Gastroesophageal sphincter (tissue), 4 donors: Measurements from ENCODE around the gene STK24. TPM values are rescaled to one million over a fixed set of nuclear protein-coding genes. Genes with fewer than 3 reads are reported as not detected.

Experiments used
- ATAC-seq: fragments of 150-250 bp; one replicate; pipeline ENCODE4 v1.9.1; 2016; ENCODE audit warnings: mild to moderate bottlenecking, moderate library complexity
- H3K27ac ChIP-seq, 4 donors: fragments of 200-600 bp; sonication (generic) in 3 of 4; 1 replicate in 3 of 4; 2 replicates in 1 of 4; pipeline ENCODE4 v1.5.1; 2016 to 2019
- H3K27me3 ChIP-seq: fragments of 200-600 bp; sonication (generic); one replicate; pipeline ENCODE4 v1.5.1; 2019
- H3K36me3 ChIP-seq, 2 donors: fragments of 200-600 bp; sonication (generic); one replicate each; pipeline ENCODE4 v1.5.1; 2019; ENCODE audit warnings: control low read depth in 1 of 2
- H3K4me1 ChIP-seq, 3 donors: fragments of 200-600 bp; sonication (generic); 1 replicate in 2 of 3; 2 replicates in 1 of 3; pipeline ENCODE4 v1.5.1; 2016 to 2019; ENCODE audit warnings: control low read depth in 2 of 3
- H3K4me3 ChIP-seq, 2 donors: fragments of 200-600 bp; sonication (generic); one replicate each; pipeline ENCODE4 v1.5.1; 2019; ENCODE audit warnings: mild to moderate bottlenecking in 1 of 2, moderate library complexity in 1 of 2
- H3K9me3 ChIP-seq, 3 donors: fragments of 200-600 bp; sonication (generic); one replicate each; pipeline ENCODE4 v1.5.1; 2017 to 2019; ENCODE audit warnings: control low read depth in 2 of 3
- CTCF ChIP-seq, 4 experiments: fragments of 200-600 bp in 2 of 4; fragments of 450-650 bp in 2 of 4; sonication (generic) in 1 of 4; IDR thresholded peaks; one replicate each; pipeline ENCODE4 v1.5.1; 2017 to 2019; ENCODE audit warnings: antibody characterized with exemption in 4 of 4, mild to moderate bottlenecking in 2 of 4, moderate library complexity in 2 of 4
- EP300 ChIP-seq: sonication (generic); formaldehyde crosslinking; IDR thresholded peaks from one replicate; pipeline ENCODE4 v1.6.1; 2017; ENCODE audit warnings: antibody characterized with exemption, mild to moderate bottlenecking
- POLR2A ChIP-seq, 2 donors: fragments of 450-650 bp; IDR thresholded peaks; one replicate each; pipeline ENCODE4 v1.6.1; 2017; ENCODE audit warnings: antibody characterized with exemption in 2 of 2, mild to moderate bottlenecking in 2 of 2, moderate library complexity in 1 of 2
- POLR2AphosphoS5 ChIP-seq: sonication (generic); formaldehyde crosslinking; IDR thresholded peaks from one replicate; pipeline ENCODE4 v1.6.1; 2017; ENCODE audit warnings: antibody characterized with exemption
- WGBS, 2 donors: methylation state at CpG; one replicate each; pipeline ENCODE4 v1.1.5; 2018; ENCODE audit warnings: low coverage in 1 of 2; 5-methylcytosine and 5-hydroxymethylcytosine counted together
- total RNA-seq, 4 donors: library from RNA; depleted of rRNA; stranded (reverse); fragments of >200 nt; gene quantifications; one replicate each; pipeline ENCODE4 v1.1.0, GENCODE V29; 2016

Gene STK24
- total RNA-seq, 4 donors from 2014 or later: 60.2 to 157 (median 102) TPM

- peak overlapping the region in 1 of 4 donors; percentile 34 for H3K27ac ChIP-seq
- WGBS, 2 donors: 50 to 68% methylated on average over 18 to 19 of the region's 28 CpGs
- no peak for ATAC-seq
Observed at GRCh38 chr13:98447881-98448641, 128.8 kb downstream of the STK24 start.

GRCh38 chr13:98447130-98447529, 129.8 kb downstream of the STK24 start:
- 92 to 100% methylated on average over 1 to 2 of the region's 5 CpGs for WGBS, 2 donors
- no peaks in the 10 kb centered on the region for H3K9me3 ChIP-seq
- TF ChIP-seq POLR2AphosphoS5 (no peak), CTCF (IDR thresholded peaks at IDR 0.05) (no peak), POLR2A (IDR thresholded peaks at IDR 0.05) (no peak), EP300 (no peak)
- peak overlapping the region in 2 of 4 donors; percentile 45 to 63 for H3K27ac ChIP-seq
- H3K4me1 ChIP-seq: peaks cover 0 to 57% (median 26%) of the 10 kb centered on the region in 3 donors
- peaks cover 0 to 36% of the 10 kb centered on the region in 2 donors for H3K36me3 ChIP-seq
- H3K27me3 ChIP-seq: no peaks in the 10 kb centered on the region
- H3K4me3 ChIP-seq: no peak overlapping the region
- no peak for ATAC-seq

More at GRCh38 chr13:98447881-98448641, 128.8 kb downstream of the STK24 start:
- H3K4me3 ChIP-seq: no peak overlapping the region
- peaks cover 0 to 38% of the 10 kb centered on the region in 2 donors for H3K36me3 ChIP-seq
- H3K4me1 ChIP-seq: peaks cover 0 to 58% (median 26%) of the 10 kb centered on the region in 3 donors
- no peaks in the 10 kb centered on the region for H3K9me3 ChIP-seq
- TF ChIP-seq POLR2AphosphoS5 (no peak), CTCF (IDR thresholded peaks at IDR 0.05) (peak in 3 of 4 experiments; percentile 36 to 71 (median 59))
- no peaks in the 10 kb centered on the region for H3K27me3 ChIP-seq

- Histone ChIP-seq H3K4me3 (no peak overlapping the region), H3K9me3 (no peaks in the 10 kb centered on the region), H3K27ac (peak overlapping the region in 3 of 4 donors; percentile 39 to 63 (median 45)), H3K36me3 (peaks cover 0 to 33% of the 10 kb centered on the region in 2 donors), H3K4me1 (peaks cover 0 to 48% (median 18%) of the 10 kb centered on the region in 3 donors), H3K27me3 (no peaks in the 10 kb centered on the region)
- no peak for ATAC-seq
- WGBS, 2 donors: 70 to 83% methylated on average over 2 to 3 of the region's 11 CpGs
- TF ChIP-seq CTCF (IDR thresholded peaks at IDR 0.05) (no peak), EP300 (no peak), POLR2A (IDR thresholded peaks at IDR 0.05) (no peak), POLR2AphosphoS5 (no peak)
Observed at GRCh38 chr13:98446234-98446621, 130.7 kb downstream of the STK24 start.

GRCh38 chr13:98445340-98446233, 131.3 kb downstream of the STK24 start:
- peak overlapping the region in 3 of 4 donors; percentile 39 to 63 (median 45) for H3K27ac ChIP-seq

More at GRCh38 chr13:98445340-98446233, 131.3 kb downstream of the STK24 start:
- Histone ChIP-seq H3K4me3 (no peak overlapping the region), H3K27me3 (no peaks in the 10 kb centered on the region), H3K9me3 (no peaks in the 10 kb centered on the region), H3K36me3 (peaks cover 0 to 40% of the 10 kb centered on the region in 2 donors), H3K4me1 (peaks cover 0 to 42% (median 13%) of the 10 kb centered on the region in 3 donors)
- peak; percentile 78 for ATAC-seq
- TF ChIP-seq POLR2A (IDR thresholded peaks at IDR 0.05): no peak
- TF ChIP-seq POLR2AphosphoS5: peak; percentile 37
- peak in 3 of 4 experiments; percentile 93 to 99 (median 94) for TF ChIP-seq CTCF (IDR thresholded peaks at IDR 0.05)
- WGBS, 2 donors: 7 to 18% methylated on average over 3 to 8 of the region's 18 CpGs
